K562 (cell line): ENCODE data around the gene SLIT1. TPM values are rescaled to one million over a fixed set of nuclear protein-coding genes. Genes with fewer than 3 reads are reported as not detected.
A peak's percentile ranks its signal among the peaks of the same experiment; 100 is the strongest.

ENCODE experiments used
- CEBPB ChIP-seq: fragments of 450-650 bp; IDR thresholded peaks from 2 replicates; pipeline ENCODE4 v1.6.1; 2016; ENCODE audit warnings: missing genetic modification characterization, missing compliant biosample characterization
- CREB3 ChIP-seq: fragments of 450-650 bp; conservative IDR thresholded peaks from 2 replicates; pipeline ENCODE4 v1.6.1; 2016; ENCODE audit warnings: missing genetic modification characterization, low read depth, mild to moderate bottlenecking, missing compliant biosample characterization, moderate library complexity
- FOS ChIP-seq: IDR thresholded peaks from 3 replicates; pipeline ENCODE4 v1.6.1; 2011; ENCODE audit not compliant: insufficient read length; ENCODE audit errors: extremely low read depth
- HINFP ChIP-seq: fragments of 450-650 bp; conservative IDR thresholded peaks from 2 replicates; pipeline ENCODE4 v1.6.1; 2016; ENCODE audit warnings: missing genetic modification characterization, low read depth, mild to moderate bottlenecking, control low read depth, missing compliant biosample characterization
- IFI16 ChIP-seq: fragments of 250-450 bp; sonication (Bioruptor Pico); IDR thresholded peaks from 2 replicates; pipeline ENCODE4 v2.1.2; 2022; ENCODE audit warnings: mild to moderate bottlenecking, inconsistent platforms
- KDM4B ChIP-seq, 2 experiments: fragments of 450-650 bp in 1 of 2; sonication (generic) in 1 of 2; IDR thresholded peaks; 2 replicates each; pipeline ENCODE4 v1.6.1; 2016 to 2017; ENCODE audit warnings: borderline replicate concordance in 2 of 2, antibody characterized with exemption in 1 of 2, low read depth in 1 of 2, mild to moderate bottlenecking in 1 of 2
- MCM7 ChIP-seq, 2 experiments: fragments of 450-650 bp; IDR thresholded peaks; 2 replicates each; pipeline ENCODE4 v1.6.1; 2016 to 2018
- MTA3 ChIP-seq: fragments of 450-650 bp; formaldehyde crosslinking; IDR thresholded peaks from 2 replicates; pipeline ENCODE4 v1.6.1; 2017; ENCODE audit warnings: mild to moderate bottlenecking, borderline replicate concordance
- NFXL1 ChIP-seq: fragments of 450-650 bp; formaldehyde crosslinking; IDR thresholded peaks from 2 replicates; pipeline ENCODE4 v1.4.0; 2021; ENCODE audit warnings: mild to moderate bottlenecking
- SMC3 ChIP-seq: conservative IDR thresholded peaks from 2 replicates; pipeline ENCODE4 v1.6.1; 2011; ENCODE audit warnings: low read depth, low read length, improper control_type of control experiment; ENCODE audit not compliant: insufficient read depth
- ZNF224 ChIP-seq: sonication (generic); formaldehyde crosslinking; IDR thresholded peaks from 2 replicates; pipeline ENCODE4 v1.8.0; 2022; ENCODE audit warnings: mild to moderate bottlenecking, missing genetic modification reagents
- ZNF263 ChIP-seq: sonication (generic); formaldehyde crosslinking; IDR thresholded peaks from 2 replicates; pipeline ENCODE4 v1.8.0; 2022; ENCODE audit warnings: mild to moderate bottlenecking, missing genetic modification reagents, borderline replicate concordance
- ZNF408 ChIP-seq: fragments of 250-450 bp; sonication (Bioruptor Pico); IDR thresholded peaks from 2 replicates; pipeline ENCODE4 v1.4.0; 2020; ENCODE audit warnings: low read depth, mild to moderate bottlenecking, moderate library complexity
- polyA plus RNA-seq, 8 experiments: library from polyadenylated mRNA; depleted of rRNA in 4 of 8; stranded (reverse) in 5 of 8; unstranded in 3 of 8; fragments of >200 nt; fragmentation: Nextera tagmentation in 2 of 8; fragmentation: Illumina TruSeq in 1 of 8; extraction: Ambion mirVana in 2 of 8; extraction: Trizol in 1 of 8; gene quantifications; 2 replicates each; pipeline versions ENCODE4 v1.2.1 to v1.2.3, GENCODE V29; 2011 to 2014; ENCODE audit warnings: inconsistent platforms in 1 of 8, missing spikeins in 1 of 8
- total RNA-seq, 7 experiments: library from RNA; depleted of rRNA in 6 of 7; stranded (reverse); fragments of >200 nt in 6 of 7; fragmentation: Illumina TruSeq in 2 of 7; extraction: Trizol in 2 of 7; gene quantifications; 2 replicates each; pipeline versions ENCODE4 v1.2.1 to v1.2.3, GENCODE V29; 2011 to 2021; ENCODE audit warnings: low replicate concordance in 1 of 7
- TF ChIP-seq, protein P1 (sequence below): IDR thresholded peaks from 2 replicates; pipeline ENCODE4 v1.6.1; 2011; ENCODE audit warnings: borderline replicate concordance, low read depth, mild to moderate bottlenecking, moderate library complexity, low read length; ENCODE audit not compliant: insufficient read depth, poor library complexity, severe bottlenecking

The SLIT1 gene
- total and polyA plus RNA-seq, 9 of the 15 experiments (the other 6 are each of a cell fraction or from before 2014, with no cell fraction given): 0.01 to 0.11 (median 0.04) TPM; not detected in 3

- TF ChIP-seq HINFP (no peak), NFXL1 (CRISPR knock-in tag) (no peak), FOS (no peak), SMC3 (peak; percentile 61), MCM7 (IDR thresholded peaks at IDR 0.05) (no peak), ZNF224 (CRISPR knock-in tag) (no peak), CREB3 (tag) (no peak), IFI16 (CRISPR knock-in tag) (no peak), ZNF263 (CRISPR knock-in tag) (no peak), KDM4B (IDR thresholded peaks at IDR 0.05; ENCODE audit: borderline replicate concordance in 2 of 2, low read depth in 1 of 2) (no peak), ZNF408 (CRISPR knock-in tag) (no peak), MTA3 (no peak), CEBPB (tag) (peak; percentile 59)
- TF ChIP-seq, protein P1, sequence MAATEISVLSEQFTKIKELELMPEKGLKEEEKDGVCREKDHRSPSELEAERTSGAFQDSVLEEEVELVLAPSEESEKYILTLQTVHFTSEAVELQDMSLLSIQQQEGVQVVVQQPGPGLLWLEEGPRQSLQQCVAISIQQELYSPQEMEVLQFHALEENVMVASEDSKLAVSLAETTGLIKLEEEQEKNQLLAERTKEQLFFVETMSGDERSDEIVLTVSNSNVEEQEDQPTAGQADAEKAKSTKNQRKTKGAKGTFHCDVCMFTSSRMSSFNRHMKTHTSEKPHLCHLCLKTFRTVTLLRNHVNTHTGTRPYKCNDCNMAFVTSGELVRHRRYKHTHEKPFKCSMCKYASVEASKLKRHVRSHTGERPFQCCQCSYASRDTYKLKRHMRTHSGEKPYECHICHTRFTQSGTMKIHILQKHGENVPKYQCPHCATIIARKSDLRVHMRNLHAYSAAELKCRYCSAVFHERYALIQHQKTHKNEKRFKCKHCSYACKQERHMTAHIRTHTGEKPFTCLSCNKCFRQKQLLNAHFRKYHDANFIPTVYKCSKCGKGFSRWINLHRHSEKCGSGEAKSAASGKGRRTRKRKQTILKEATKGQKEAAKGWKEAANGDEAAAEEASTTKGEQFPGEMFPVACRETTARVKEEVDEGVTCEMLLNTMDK: peak; percentile 28
Measured at GRCh38 chr10:97025613-97026242, 160.0 kb downstream of the SLIT1 start (continued).
